Measurements from ENCODE around the gene SLC25A4.
"Not testable (repeated sequence)": the region's sequence is repeated elsewhere in the genome, so short reads cannot be mapped to it uniquely, and the experiment has no call there.

The SLC25A4 gene

DNA sequence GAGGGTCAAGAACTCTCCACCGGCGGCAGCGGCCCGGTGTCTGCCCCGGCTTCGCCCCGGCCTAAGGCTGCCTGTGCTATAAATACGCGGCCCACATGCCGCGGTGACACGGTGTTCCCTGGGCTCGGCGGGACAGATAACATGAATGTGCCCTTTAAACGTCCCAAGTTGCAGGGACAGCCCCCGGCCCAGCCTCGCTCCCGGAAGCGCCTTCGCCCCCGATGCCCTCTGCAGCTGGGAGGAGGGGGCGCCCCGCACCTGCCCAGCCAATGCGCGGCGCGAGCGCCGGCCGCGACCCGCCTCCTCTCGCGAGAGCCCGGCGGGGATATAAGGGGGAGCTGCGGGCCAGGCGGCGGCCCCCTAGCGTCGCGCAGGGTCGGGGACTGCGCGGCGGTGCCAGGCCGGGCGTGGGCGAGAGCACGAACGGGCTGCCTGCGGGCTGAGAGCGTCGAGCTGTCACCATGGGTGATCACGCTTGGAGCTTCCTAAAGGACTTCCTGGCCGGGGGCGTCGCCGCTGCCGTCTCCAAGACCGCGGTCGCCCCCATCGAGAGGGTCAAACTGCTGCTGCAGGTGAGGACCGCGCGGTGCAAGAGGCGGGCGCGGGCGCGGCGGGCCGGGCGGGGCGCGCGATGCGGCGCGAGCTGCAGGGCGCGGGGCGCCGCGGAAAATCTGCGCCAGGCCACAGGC, at the start of gene SLC25A4:
Gene SLC25A4 (plus strand): TSS at position 355 of the 689 bp plus-strand sequence. CDS start 107 bp downstream, at position 462.
- DNase-seq = no peak

GRCh38 chr4:185093603-185094002, 49.5 kb upstream of the SLC25A4 start:
- no peak for DNase-seq

DNA sequence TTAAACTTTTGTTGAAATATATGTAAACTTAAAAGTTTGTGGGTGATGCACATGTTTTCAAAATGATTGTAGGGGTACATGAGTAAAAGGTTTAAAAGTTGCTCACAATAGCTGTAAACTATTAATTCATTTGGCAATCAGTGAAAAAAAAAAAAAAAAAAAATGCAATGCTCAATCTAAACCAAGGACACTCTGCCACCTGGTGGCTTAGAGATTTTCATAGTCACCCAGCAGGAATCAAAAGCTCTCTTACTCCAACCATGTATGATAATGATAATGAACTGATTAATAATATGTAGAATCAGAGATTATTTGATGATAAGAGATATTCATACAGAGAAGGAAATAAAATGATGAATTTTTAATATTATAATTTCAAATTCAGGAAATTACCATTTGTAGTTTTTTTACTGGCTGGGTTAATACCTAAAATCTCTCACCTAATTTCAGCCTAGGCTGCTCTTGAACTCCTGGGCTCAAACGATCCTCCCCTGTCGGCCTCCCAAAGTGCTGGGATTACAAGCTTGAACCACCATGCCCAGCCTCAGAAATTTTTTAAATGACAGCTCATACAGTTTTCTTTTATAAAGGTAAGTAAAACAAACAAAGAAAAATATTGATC, 46.9 kb upstream of the SLC25A4 start:
- DNase-seq = peak in 1 of 2 donors; percentile 42

DNA sequence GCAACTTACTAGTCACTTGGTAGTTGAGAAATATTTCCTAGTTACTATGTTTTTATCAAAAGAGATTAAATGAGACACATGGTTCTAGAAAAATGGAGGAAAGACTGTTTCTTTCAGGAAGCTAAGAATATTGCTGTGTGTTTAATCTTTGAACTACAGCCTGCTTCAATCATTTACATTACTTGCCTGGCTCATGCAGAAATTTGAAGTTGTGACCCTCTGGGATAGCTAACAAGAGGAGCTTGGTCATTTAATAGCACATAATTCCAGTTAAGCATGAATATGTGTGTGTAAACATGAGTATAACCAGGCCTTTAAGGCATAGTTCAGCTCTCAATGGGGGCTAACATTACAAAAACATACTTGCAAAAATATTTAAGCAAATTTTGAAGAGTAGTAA, 44.6 kb upstream of the SLC25A4 start:
- no peak for DNase-seq

GRCh38 chr4:185099024-185099682, 43.9 kb upstream of the SLC25A4 start:
- no peak for DNase-seq

DNA sequence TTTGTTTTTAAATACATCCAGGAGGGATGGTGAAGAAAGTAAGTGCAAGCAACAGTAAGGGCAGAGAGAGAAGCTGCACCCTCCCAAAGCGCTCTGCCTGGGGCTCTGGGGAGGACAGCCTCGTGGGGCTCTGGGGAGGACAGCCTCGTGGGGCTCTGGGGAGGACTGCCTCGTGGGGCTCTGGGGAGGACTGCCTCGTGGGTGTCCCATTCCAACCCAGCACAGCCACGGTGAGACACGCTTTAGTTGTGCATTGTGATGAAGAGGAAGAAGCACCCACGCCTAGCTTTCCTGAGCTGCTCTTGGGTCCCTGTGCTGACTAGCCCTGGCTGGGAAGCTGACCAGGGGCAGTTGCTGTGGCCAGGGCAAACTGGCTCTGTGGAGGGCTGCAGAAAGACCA, 43.1 kb upstream of the SLC25A4 start:
- DNase-seq = no peak

DNA sequence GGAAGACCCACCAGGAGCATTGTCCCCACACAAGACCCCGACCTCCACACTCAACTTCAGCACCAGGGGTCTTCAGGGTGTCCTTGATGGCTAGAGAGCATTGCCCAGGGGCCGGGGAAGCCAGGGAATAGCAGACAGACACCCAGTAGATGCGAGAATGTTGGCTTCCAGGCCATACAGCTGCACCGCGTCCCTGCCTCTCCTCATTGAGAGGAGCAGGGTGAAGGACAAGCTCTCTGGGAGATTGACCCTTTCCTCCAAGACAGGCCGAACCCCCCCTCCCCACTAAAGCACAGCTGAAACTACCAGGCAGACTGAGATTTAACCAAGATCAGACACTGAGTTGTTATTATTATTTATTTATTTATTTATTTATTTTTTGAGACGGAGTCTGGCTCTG, 42.6 kb upstream of the SLC25A4 start:
- DNase-seq = no peak

- DNase-seq = no peak
Observed at GRCh38 chr4:185101354-185101890, 41.6 kb upstream of the SLC25A4 start.

GRCh38 chr4:185104733-185105132, 38.3 kb upstream of the SLC25A4 start:
- no peak for DNase-seq

DNA sequence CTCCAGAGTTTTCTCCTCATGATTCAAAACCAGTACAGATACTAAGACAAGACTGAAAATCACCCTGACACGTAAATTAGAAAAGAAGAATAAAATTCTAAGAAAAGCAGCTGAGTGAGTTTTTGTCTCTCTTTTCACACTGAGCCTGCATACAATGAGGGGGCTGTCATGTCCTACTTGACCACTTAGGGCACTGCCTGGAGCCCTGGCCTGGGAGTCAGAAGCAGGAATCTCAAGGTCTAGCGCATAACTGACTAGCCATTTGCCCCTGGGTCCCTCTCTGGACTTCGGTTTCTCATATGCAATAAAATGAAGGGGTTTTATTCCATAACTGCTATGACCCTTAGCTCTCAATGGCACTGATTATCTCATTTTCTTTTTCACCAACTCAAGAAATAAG, 36.7 kb upstream of the SLC25A4 start:
- DNase-seq = no peak

DNA sequence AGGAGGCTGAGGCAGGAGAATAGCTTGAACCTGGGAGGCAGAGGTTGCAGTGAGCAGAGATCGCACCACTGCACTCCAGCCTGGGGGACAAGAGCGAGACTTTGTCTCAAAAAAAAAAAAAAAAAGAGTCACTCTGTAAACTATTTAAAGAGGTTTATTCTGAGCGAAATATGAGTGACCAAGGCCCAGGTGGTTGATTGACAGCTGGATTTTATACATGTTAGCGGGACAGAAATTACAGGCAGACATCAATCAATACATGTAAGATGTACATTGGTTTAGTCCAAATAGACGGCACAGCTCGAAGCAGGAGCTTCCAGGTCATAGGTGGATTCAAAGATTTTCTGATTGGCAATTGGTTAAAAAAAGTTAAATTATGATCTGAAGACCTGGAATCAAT, 35.5 kb upstream of the SLC25A4 start:
- DNase-seq = not testable (repeated sequence)

DNA sequence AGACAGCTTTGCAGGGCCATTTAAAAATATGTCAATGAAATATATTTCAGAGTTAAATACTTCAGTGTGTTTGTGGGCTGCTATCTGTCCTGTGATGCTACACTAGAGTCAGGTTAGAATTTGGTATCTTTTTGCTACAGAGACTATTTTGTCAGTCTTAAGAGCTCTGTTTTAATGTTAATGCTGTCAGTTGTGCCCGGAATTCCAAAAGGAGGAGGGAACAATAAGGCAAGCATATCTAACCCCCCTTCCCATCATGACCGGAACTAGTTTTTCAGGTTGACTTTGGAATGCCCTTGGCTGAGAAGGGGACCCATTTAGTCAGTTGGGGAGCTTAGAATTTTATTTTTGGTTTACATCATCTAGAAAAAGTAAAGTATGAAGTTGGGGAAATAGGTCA, 34.9 kb upstream of the SLC25A4 start:
- no peak for DNase-seq

GRCh38 chr4:185108669-185109068, 34.4 kb upstream of the SLC25A4 start:
- DNase-seq = no peak

GRCh38 chr4:185109736-185110135, 33.3 kb upstream of the SLC25A4 start:
- no peak for DNase-seq

DNA sequence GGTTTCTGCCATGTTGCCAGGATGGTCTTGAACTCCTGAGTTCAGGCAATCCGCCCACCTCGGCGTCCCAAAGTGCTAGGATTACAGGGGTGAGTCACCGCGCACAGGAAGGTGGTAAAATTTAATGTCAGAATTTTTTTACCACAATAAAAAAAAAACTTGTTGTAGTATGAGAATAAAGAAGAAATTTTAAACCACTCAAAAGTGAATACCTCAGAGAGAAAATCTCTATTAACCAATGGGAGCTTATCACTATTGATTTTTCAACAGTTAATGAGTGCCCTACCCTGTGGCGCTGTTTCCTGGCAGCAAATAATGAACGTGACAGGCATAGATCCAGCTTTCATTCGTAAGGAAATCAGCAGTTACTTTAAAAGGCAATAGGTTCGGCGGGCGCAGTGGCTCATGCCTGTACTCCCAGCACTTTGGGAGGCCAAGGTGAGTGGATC, 32.7 kb upstream of the SLC25A4 start:
- no peak for DNase-seq

GRCh38 chr4:185112104-185112503, 31.0 kb upstream of the SLC25A4 start:
- no peak for DNase-seq

DNA sequence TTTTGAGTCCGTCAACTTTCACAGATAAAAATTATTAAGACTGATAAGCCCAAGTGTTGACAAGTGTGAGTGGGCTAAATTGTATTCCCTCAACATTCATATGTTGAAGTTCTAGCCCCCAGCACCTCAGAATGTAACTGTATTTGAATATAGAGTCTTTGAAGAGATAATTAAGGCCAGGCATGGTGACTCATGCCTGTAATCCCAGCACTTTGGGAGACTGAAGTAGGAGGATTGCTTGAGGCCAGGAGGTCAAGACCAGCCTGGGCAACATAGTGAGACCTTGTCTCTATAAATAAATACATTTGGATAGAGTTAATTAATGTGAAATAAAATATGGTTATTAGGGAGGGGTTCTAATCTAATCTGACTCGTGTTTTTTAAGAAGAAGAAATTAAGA, 29.7 kb upstream of the SLC25A4 start:
- no peak for DNase-seq

GRCh38 chr4:185115827-185116232, 27.2 kb upstream of the SLC25A4 start:
- DNase-seq = no peak

GRCh38 chr4:185117300-185117934, 25.6 kb upstream of the SLC25A4 start:
- no peak for DNase-seq

DNA sequence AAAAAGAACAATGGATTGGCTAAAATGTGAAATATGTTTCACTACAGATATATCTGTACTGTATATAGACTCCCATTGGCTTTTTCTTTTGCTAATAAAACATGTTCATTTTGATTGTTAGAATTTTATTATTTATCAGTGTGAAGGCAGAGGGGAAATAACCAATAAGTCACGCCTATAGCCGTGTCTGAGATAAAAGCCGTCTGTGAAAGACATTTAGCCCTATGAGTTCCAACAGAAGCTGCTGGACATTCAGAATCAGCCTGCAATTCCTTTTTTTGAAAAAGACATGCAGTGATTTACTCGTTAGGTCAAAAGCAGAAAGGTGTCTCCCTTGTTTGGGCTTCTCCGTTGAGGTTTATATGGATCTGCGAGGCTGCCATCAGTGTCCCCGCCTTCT, 24.2 kb upstream of the SLC25A4 start:
- DNase-seq = no peak

DNA sequence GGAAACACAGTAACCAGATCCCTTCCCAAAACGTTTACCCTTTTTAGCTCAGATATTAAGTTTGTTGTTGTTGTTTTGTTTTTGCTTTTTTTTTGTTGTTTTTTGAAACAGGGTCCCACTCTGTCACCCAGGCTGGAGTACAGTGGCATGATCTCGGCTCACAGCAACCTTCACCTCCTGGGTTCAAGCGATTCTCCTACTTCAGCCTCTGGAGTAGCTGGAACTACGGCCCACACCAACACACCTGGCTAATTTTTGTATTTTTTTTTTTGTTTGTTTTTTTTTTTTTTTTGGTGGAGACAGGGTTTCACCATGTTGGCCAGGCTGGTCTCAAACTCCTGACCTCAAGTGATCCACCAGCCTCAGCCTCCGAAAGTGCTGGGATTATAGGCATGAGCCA, 23.6 kb upstream of the SLC25A4 start:
- not testable (repeated sequence) for DNase-seq

DNA sequence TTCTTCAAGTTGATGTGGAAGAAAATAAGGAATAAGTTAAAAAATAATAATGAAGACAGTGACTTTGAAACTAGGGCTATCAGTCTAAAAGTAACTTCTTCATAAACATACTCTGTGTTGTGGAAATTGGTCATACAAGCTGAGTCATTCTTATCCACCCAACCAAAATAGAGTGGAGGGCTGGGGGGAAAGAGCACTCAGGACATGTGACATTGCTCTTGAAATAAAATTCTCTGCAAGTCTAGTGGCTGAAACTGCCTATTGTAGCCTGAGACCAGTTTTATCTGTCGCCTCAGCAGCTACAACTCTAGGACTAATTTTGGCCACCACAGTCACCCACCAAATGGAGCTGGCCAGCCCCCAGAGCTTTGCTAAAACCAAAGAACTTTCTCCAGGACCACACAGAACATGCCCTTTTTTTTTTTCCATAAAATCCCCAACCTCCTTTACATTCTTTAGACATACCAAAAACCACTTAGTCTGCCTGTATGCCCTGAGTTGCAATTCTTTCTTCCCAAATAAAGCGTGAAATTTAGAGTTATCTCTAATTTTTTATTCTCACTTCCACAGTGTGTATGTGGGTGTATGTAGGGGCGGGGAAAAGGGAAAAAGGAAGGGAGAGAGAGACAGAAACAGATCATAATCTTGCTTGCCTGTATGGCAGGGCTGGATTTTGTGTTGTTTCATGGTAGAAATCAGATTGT, 23.0 kb upstream of the SLC25A4 start:
- DNase-seq = no peak

- DNase-seq = no peak
Observed at GRCh38 chr4:185120631-185120946, 22.5 kb upstream of the SLC25A4 start.

Measured in bone marrow (tissue), 2 donors.